Endothelial cell of umbilical vein (primary cell): ENCODE results near the gene CAPS.

ENCODE experiments used
- CTCF ChIP-seq, 2 donors: IDR thresholded peaks; 1 replicate in 1 of 2; 2 replicates in 1 of 2; pipeline ENCODE4 v1.5.1; 2011; ENCODE audit warnings: low read length in 2 of 2, mild to moderate bottlenecking in 2 of 2, moderate library complexity in 2 of 2, control low read depth in 1 of 2, inconsistent platforms in 1 of 2, low read depth in 1 of 2; ENCODE audit not compliant: insufficient read depth in 1 of 2; ENCODE audit errors: extremely low read depth in 1 of 2
- GATA2 ChIP-seq: IDR thresholded peaks from 2 replicates; pipeline ENCODE4 v1.7.0; 2011; ENCODE audit warnings: low read depth, mild to moderate bottlenecking, moderate library complexity, mixed read lengths, low read length; ENCODE audit not compliant: insufficient read length, insufficient read depth
- MAX ChIP-seq: IDR thresholded peaks from 2 replicates; pipeline ENCODE4 v1.6.1; 2011; ENCODE audit not compliant: insufficient read depth, insufficient read length

GRCh38 chr19:5921516-5922160, 7.6 kb downstream of the CAPS start:
- TF ChIP-seq CTCF (IDR thresholded peaks at IDR 0.05; ENCODE audit: extremely low read depth in 1 of 2, insufficient read depth in 1 of 2, low read depth in 1 of 2, low read length in 2 of 2) (no peak), MAX (no peak), GATA2 (no peak)
